SK-N-MC (cell line): ENCODE measurements around the gene SERGEF.

Source experiments
- DNase-seq: peaks from one replicate; pipeline ENCODE4 v3.0.0-alpha.2; 2011; ENCODE audit warnings: low read depth, low spot score
- H3K27ac ChIP-seq: fragments of 200-600 bp; sonication (generic); 2 replicates; pipeline ENCODE4 v1.5.1; 2016; ENCODE audit warnings: mixed run types
- H3K36me3 ChIP-seq: fragments of 200-600 bp; sonication (generic); 2 replicates; pipeline ENCODE4 v1.6.1; 2017; ENCODE audit warnings: antibody characterized with exemption, low read length, mixed read lengths; ENCODE audit not compliant: insufficient read depth
- H3K4me3 ChIP-seq: fragments of 200-600 bp; sonication (generic); 2 replicates; pipeline ENCODE4 v1.5.1; 2016
- H3K9ac ChIP-seq: fragments of 200-600 bp; sonication (generic); 2 replicates; pipeline ENCODE4 v1.8.0; 2017; ENCODE audit warnings: mixed run types, mixed read lengths; ENCODE audit not compliant: insufficient read length
- H3K9me3 ChIP-seq: fragments of 200-600 bp; sonication (generic); 2 replicates; pipeline ENCODE4 v1.6.1; 2017; ENCODE audit warnings: low read depth, mild to moderate bottlenecking, antibody characterized with exemption, low read length, moderate library complexity, mixed read lengths
- EZH2 ChIP-seq: fragments of 200-600 bp; sonication (generic); IDR thresholded peaks from one replicate; pipeline ENCODE4 v1.6.1; 2017; ENCODE audit warnings: antibody characterized with exemption
- FOXP2 ChIP-seq: optimal IDR thresholded peaks from 2 replicates; pipeline ENCODE3; 2011; ENCODE audit warnings: mild to moderate bottlenecking, moderate library complexity; ENCODE audit not compliant: insufficient read depth; ENCODE audit errors: extremely low read length, control extremely low read depth
- POLR2AphosphoS5 ChIP-seq: IDR thresholded peaks from 2 replicates; pipeline ENCODE4 v1.6.1; 2012; ENCODE audit warnings: mild to moderate bottlenecking, low read depth, low read length, borderline replicate concordance

Gene SERGEF

GRCh38 chr11:17861036-17861755 lies 151.7 kb downstream of the SERGEF start:
- Histone ChIP-seq H3K4me3 (no peak overlapping the region), H3K27ac (no peak overlapping the region), H3K9ac (no peak overlapping the region), H3K9me3 (no peaks in the 10 kb centered on the region), H3K36me3 (no peaks in the 10 kb centered on the region)
- TF ChIP-seq EZH2 (no peak), POLR2AphosphoS5 (no peak), FOXP2 (no peak)
- no peak for DNase-seq

GRCh38 chr11:17859552-17859951 lies 153.3 kb downstream of the SERGEF start:
- no peak overlapping the region for H3K4me3 ChIP-seq
- no peaks in the 10 kb centered on the region for H3K36me3 ChIP-seq
- H3K9me3 ChIP-seq: no peaks in the 10 kb centered on the region
- H3K27ac ChIP-seq: no peak overlapping the region
- DNase-seq: no peak
- H3K9ac ChIP-seq: no peak overlapping the region
- TF ChIP-seq POLR2AphosphoS5: no peak

- Histone ChIP-seq H3K27ac (no peak overlapping the region), H3K4me3 (no peak overlapping the region), H3K9ac (no peak overlapping the region), H3K36me3 (no peaks in the 10 kb centered on the region), H3K9me3 (no peaks in the 10 kb centered on the region)
- no peak for DNase-seq
- TF ChIP-seq POLR2AphosphoS5 (no peak), EZH2 (no peak), FOXP2 (no peak)
Observed at GRCh38 chr11:17855531-17856290, 157.1 kb downstream of the SERGEF start.

GRCh38 chr11:17853280-17853679 lies 159.6 kb downstream of the SERGEF start:
- no peaks in the 10 kb centered on the region for H3K9me3 ChIP-seq
- no peaks in the 10 kb centered on the region for H3K36me3 ChIP-seq
- TF ChIP-seq FOXP2 (no peak), EZH2 (no peak), POLR2AphosphoS5 (no peak)

GRCh38 chr11:17852246-17852645 lies 160.6 kb downstream of the SERGEF start:
- no peak overlapping the region for H3K9ac ChIP-seq
- DNase-seq: no peak
- TF ChIP-seq EZH2 (no peak), POLR2AphosphoS5 (no peak), FOXP2 (no peak)
- no peak overlapping the region for H3K4me3 ChIP-seq
- no peak overlapping the region for H3K27ac ChIP-seq
- no peaks in the 10 kb centered on the region for H3K9me3 ChIP-seq
- H3K36me3 ChIP-seq: no peaks in the 10 kb centered on the region

More at GRCh38 chr11:17853280-17853679, 159.6 kb downstream of the SERGEF start:
- DNase-seq: no peak
- Histone ChIP-seq H3K27ac (no peak overlapping the region), H3K4me3 (no peak overlapping the region), H3K9ac (no peak overlapping the region)

- TF ChIP-seq POLR2AphosphoS5 (no peak), FOXP2 (no peak), EZH2 (no peak)
- no peak for DNase-seq
- H3K9ac ChIP-seq: no peak overlapping the region
- no peaks in the 10 kb centered on the region for H3K36me3 ChIP-seq
- no peak overlapping the region for H3K27ac ChIP-seq
- no peak overlapping the region for H3K4me3 ChIP-seq
- H3K9me3 ChIP-seq: no peaks in the 10 kb centered on the region
Observed at GRCh38 chr11:17851697-17852096, 161.2 kb downstream of the SERGEF start.

- no peak overlapping the region for H3K9ac ChIP-seq
- no peak for TF ChIP-seq FOXP2
- no peak for TF ChIP-seq EZH2
- DNase-seq: no peak
- H3K4me3 ChIP-seq: no peak overlapping the region
- H3K9me3 ChIP-seq: no peaks in the 10 kb centered on the region
- H3K36me3 ChIP-seq: no peaks in the 10 kb centered on the region
- H3K27ac ChIP-seq: no peak overlapping the region
Observed at GRCh38 chr11:17850336-17850735, 162.5 kb downstream of the SERGEF start.

- H3K9me3 ChIP-seq: no peaks in the 10 kb centered on the region
- H3K27ac ChIP-seq: no peak overlapping the region
- H3K36me3 ChIP-seq: no peaks in the 10 kb centered on the region
- no peak for DNase-seq
- H3K4me3 ChIP-seq: no peak overlapping the region
- TF ChIP-seq FOXP2: no peak
- no peak for TF ChIP-seq POLR2AphosphoS5
- TF ChIP-seq EZH2: no peak
- no peak overlapping the region for H3K9ac ChIP-seq
Observed at GRCh38 chr11:17848715-17849114, 164.1 kb downstream of the SERGEF start.
